Nephron (organoid): ENCODE data around the gene EVI2A.

Source experiments
- H3K27ac Mint-ChIP-seq, 3 experiments: 2 replicates each; pipeline ENCODE4 v1.8.0; 2020; ENCODE audit warnings: mixed read lengths in 3 of 3, mild to moderate bottlenecking in 2 of 3, moderate library complexity in 1 of 3
- H3K27me3 Mint-ChIP-seq: 2 replicates; pipeline ENCODE4 v1.8.0; 2021; ENCODE audit warnings: low read depth, mild to moderate bottlenecking, moderate library complexity, mixed read lengths
- H3K36me3 Mint-ChIP-seq: 2 replicates; pipeline ENCODE4 v1.8.0; 2020; ENCODE audit warnings: low read depth, mixed read lengths
- H3K4me1 Mint-ChIP-seq: 2 replicates; pipeline ENCODE4 v1.8.0; 2020; ENCODE audit warnings: mixed read lengths
- H3K4me3 Mint-ChIP-seq, 3 experiments: 2 replicates each; pipeline ENCODE4 v1.8.0; 2020; ENCODE audit warnings: mild to moderate bottlenecking in 3 of 3, mixed read lengths in 3 of 3, moderate library complexity in 2 of 3
- H3K9me3 Mint-ChIP-seq: 2 replicates; pipeline ENCODE4 v1.8.0; 2020; ENCODE audit warnings: mixed read lengths
- CTCF ChIP-seq, 3 experiments: fragments of 200-600 bp; sonication (generic); IDR thresholded peaks; one replicate each; pipeline ENCODE4 v1.5.0; 2021; ENCODE audit warnings: antibody characterized with exemption in 3 of 3; ENCODE audit not compliant: unreplicated experiment in 3 of 3

The EVI2A gene

GRCh38 chr17:31297090-31297489, 24.3 kb downstream of the EVI2A start, which contains the start of gene OMG:
TSS of gene OMG (minus strand) at chr17:31297239. CDS start at chr17:31296331, 908 bp downstream.
- no peaks in the 10 kb centered on the region for H3K9me3 Mint-ChIP-seq
- H3K4me1 Mint-ChIP-seq, result no peaks in the 10 kb centered on the region
- TF ChIP-seq CTCF (IDR thresholded peaks at IDR 0.05; ENCODE audit: unreplicated experiment in 3 of 3), result no peak
- H3K4me3 Mint-ChIP-seq, result no peak within 1 kb of the TSS
- H3K36me3 Mint-ChIP-seq, result peaks cover under 1% of the 10 kb centered on the region
- no peaks in the 10 kb centered on the region for H3K27me3 Mint-ChIP-seq
- H3K27ac Mint-ChIP-seq, result no peak within 1 kb of the TSS

- no peaks in the 10 kb centered on the region for H3K9me3 Mint-ChIP-seq
- no peak overlapping the region for H3K27ac Mint-ChIP-seq
- peaks cover 8% of the 10 kb centered on the region for H3K36me3 Mint-ChIP-seq
- H3K4me3 Mint-ChIP-seq, result no peak overlapping the region
- H3K27me3 Mint-ChIP-seq, result no peaks in the 10 kb centered on the region
- TF ChIP-seq CTCF (IDR thresholded peaks at IDR 0.05; ENCODE audit: unreplicated experiment in 3 of 3), result no peak
- no peaks in the 10 kb centered on the region for H3K4me1 Mint-ChIP-seq
Measured at GRCh38 chr17:31296142-31296541, 25.3 kb downstream of the EVI2A start.

- Mint-ChIP-seq H3K4me3 (no peak overlapping the region), H3K4me1 (no peaks in the 10 kb centered on the region), H3K36me3 (peaks cover 8% of the 10 kb centered on the region), H3K9me3 (no peaks in the 10 kb centered on the region), H3K27me3 (no peaks in the 10 kb centered on the region), H3K27ac (no peak overlapping the region)
- no peak for TF ChIP-seq CTCF (IDR thresholded peaks at IDR 0.05; ENCODE audit: unreplicated experiment in 3 of 3)
Measured at GRCh38 chr17:31295489-31295871, 25.9 kb downstream of the EVI2A start.

GRCh38 chr17:31294820-31295488, 26.5 kb downstream of the EVI2A start:
- no peak for TF ChIP-seq CTCF (IDR thresholded peaks at IDR 0.05; ENCODE audit: unreplicated experiment in 3 of 3)
- Mint-ChIP-seq H3K36me3 (peaks cover 8% of the 10 kb centered on the region), H3K4me3 (no peak overlapping the region), H3K9me3 (no peaks in the 10 kb centered on the region), H3K4me1 (no peaks in the 10 kb centered on the region), H3K27ac (no peak overlapping the region), H3K27me3 (no peaks in the 10 kb centered on the region)

GRCh38 chr17:31294231-31294630, 27.2 kb downstream of the EVI2A start:
- no peak for TF ChIP-seq CTCF (IDR thresholded peaks at IDR 0.05; ENCODE audit: unreplicated experiment in 3 of 3)
- peaks cover 8% of the 10 kb centered on the region for H3K36me3 Mint-ChIP-seq
- no peaks in the 10 kb centered on the region for H3K4me1 Mint-ChIP-seq
- H3K4me3 Mint-ChIP-seq, result no peak overlapping the region
- H3K9me3 Mint-ChIP-seq, result no peaks in the 10 kb centered on the region
- no peak overlapping the region for H3K27ac Mint-ChIP-seq
- H3K27me3 Mint-ChIP-seq, result no peaks in the 10 kb centered on the region

GRCh38 chr17:31293581-31293980, 27.8 kb downstream of the EVI2A start:
- Mint-ChIP-seq H3K27ac (no peak overlapping the region), H3K27me3 (no peaks in the 10 kb centered on the region), H3K9me3 (no peaks in the 10 kb centered on the region), H3K4me3 (no peak overlapping the region), H3K36me3 (peaks cover 13% of the 10 kb centered on the region), H3K4me1 (no peaks in the 10 kb centered on the region)
- no peak for TF ChIP-seq CTCF (IDR thresholded peaks at IDR 0.05; ENCODE audit: unreplicated experiment in 3 of 3)
